Progenitor cell of endocrine pancreas (in vitro differentiated cells): ENCODE data around the gene CD55. TPM values are rescaled to one million over a fixed set of nuclear protein-coding genes. Genes with fewer than 3 reads are reported as not detected.

Source experiments
- DNase-seq: peaks from one replicate; pipeline ENCODE4 v3.0.0; 2021; ENCODE audit warnings: low spot score; ENCODE audit not compliant: unreplicated experiment
- H3K27ac Mint-ChIP-seq: 2 replicates; pipeline ENCODE4 v1.8.0; 2021; ENCODE audit warnings: mild to moderate bottlenecking, moderate library complexity, mixed read lengths
- H3K27me3 Mint-ChIP-seq: 2 replicates; pipeline ENCODE4 v1.8.0; 2021; ENCODE audit warnings: mixed read lengths
- H3K36me3 Mint-ChIP-seq: 2 replicates; pipeline ENCODE4 v1.8.0; 2022; ENCODE audit warnings: mixed read lengths; ENCODE audit not compliant: insufficient read depth
- H3K4me1 Mint-ChIP-seq: 2 replicates; pipeline ENCODE4 v1.8.0; 2021; ENCODE audit warnings: low read depth, mixed read lengths
- H3K4me3 Mint-ChIP-seq: 2 replicates; pipeline ENCODE4 v1.8.0; 2021; ENCODE audit warnings: low read depth, mild to moderate bottlenecking, moderate library complexity, mixed read lengths
- H3K9me3 Mint-ChIP-seq: 2 replicates; pipeline ENCODE4 v1.8.0; 2021; ENCODE audit warnings: low read depth, mixed read lengths
- CTCF ChIP-seq: fragments of 200-600 bp; sonication (generic); IDR thresholded peaks from one replicate; pipeline ENCODE4 v1.5.0; 2021; ENCODE audit warnings: antibody characterized with exemption, mild to moderate bottlenecking; ENCODE audit not compliant: unreplicated experiment
- total RNA-seq: library from RNA; stranded (reverse); gene quantifications from 2 replicates; pipeline ENCODE4 v1.2.1, GENCODE V29; 2021

The CD55 gene
- total RNA-seq, 1 donor from 2014 or later, result 7.4 TPM

- no peak for TF ChIP-seq CTCF
- no peak for DNase-seq
- no peaks in the 10 kb centered on the region for H3K27me3 Mint-ChIP-seq
- no peaks in the 10 kb centered on the region for H3K4me1 Mint-ChIP-seq
- no peaks in the 10 kb centered on the region for H3K36me3 Mint-ChIP-seq
- no peaks in the 10 kb centered on the region for H3K9me3 Mint-ChIP-seq
- no peak overlapping the region for H3K27ac Mint-ChIP-seq
- H3K4me3 Mint-ChIP-seq, result no peak overlapping the region
Observed at GRCh38 chr1:207363871-207364270, 42.4 kb downstream of the CD55 start.

GRCh38 chr1:207364614-207365013, 43.1 kb downstream of the CD55 start:
- Mint-ChIP-seq H3K4me1 (no peaks in the 10 kb centered on the region), H3K9me3 (no peaks in the 10 kb centered on the region)

GRCh38 chr1:207365063-207365462, 43.6 kb downstream of the CD55 start:
- TF ChIP-seq CTCF, result no peak
- H3K9me3 Mint-ChIP-seq, result no peaks in the 10 kb centered on the region
- DNase-seq, result no peak
- H3K27ac Mint-ChIP-seq, result no peak overlapping the region
- no peaks in the 10 kb centered on the region for H3K27me3 Mint-ChIP-seq
- no peak overlapping the region for H3K4me3 Mint-ChIP-seq
- H3K4me1 Mint-ChIP-seq, result no peaks in the 10 kb centered on the region
- H3K36me3 Mint-ChIP-seq, result no peaks in the 10 kb centered on the region

More at GRCh38 chr1:207364614-207365013, 43.1 kb downstream of the CD55 start:
- Mint-ChIP-seq H3K36me3 (no peaks in the 10 kb centered on the region), H3K4me3 (no peak overlapping the region), H3K27ac (no peak overlapping the region), H3K27me3 (no peaks in the 10 kb centered on the region)
- no peak for TF ChIP-seq CTCF
- no peak for DNase-seq

- no peaks in the 10 kb centered on the region for H3K9me3 Mint-ChIP-seq
Observed at GRCh38 chr1:207366022-207366421, 44.5 kb downstream of the CD55 start.

GRCh38 chr1:207388721-207389120, 67.2 kb downstream of the CD55 start:
- H3K9me3 Mint-ChIP-seq, result peaks cover 8% of the 10 kb centered on the region
- no peak for TF ChIP-seq CTCF
- no peak for DNase-seq
- no peaks in the 10 kb centered on the region for H3K27me3 Mint-ChIP-seq
- H3K4me3 Mint-ChIP-seq, result no peak overlapping the region
- H3K27ac Mint-ChIP-seq, result no peak overlapping the region
- no peaks in the 10 kb centered on the region for H3K4me1 Mint-ChIP-seq
- no peaks in the 10 kb centered on the region for H3K36me3 Mint-ChIP-seq

More at GRCh38 chr1:207366022-207366421, 44.5 kb downstream of the CD55 start:
- Mint-ChIP-seq H3K4me3 (no peak overlapping the region), H3K27me3 (no peaks in the 10 kb centered on the region), H3K36me3 (no peaks in the 10 kb centered on the region), H3K27ac (no peak overlapping the region), H3K4me1 (no peaks in the 10 kb centered on the region)
- no peak for DNase-seq
- no peak for TF ChIP-seq CTCF
